Gastroesophageal sphincter (tissue), 4 donors: ENCODE data around the gene OR5AR1. TPM values are rescaled to one million over a fixed set of nuclear protein-coding genes. Genes with fewer than 3 reads are reported as not detected.
"Not testable (repeated sequence)": the region's sequence is repeated elsewhere in the genome, so short reads cannot be mapped to it uniquely, and the experiment has no call there.

Source experiments
- ATAC-seq: fragments of 150-250 bp; one replicate; pipeline ENCODE4 v1.9.1; 2016; ENCODE audit warnings: mild to moderate bottlenecking, moderate library complexity
- H3K27ac ChIP-seq, 4 donors: fragments of 200-600 bp; sonication (generic) in 3 of 4; 1 replicate in 3 of 4; 2 replicates in 1 of 4; pipeline ENCODE4 v1.5.1; 2016 to 2019
- H3K27me3 ChIP-seq: fragments of 200-600 bp; sonication (generic); one replicate; pipeline ENCODE4 v1.5.1; 2019
- H3K36me3 ChIP-seq, 2 donors: fragments of 200-600 bp; sonication (generic); one replicate each; pipeline ENCODE4 v1.5.1; 2019; ENCODE audit warnings: control low read depth in 1 of 2
- H3K4me1 ChIP-seq, 3 donors: fragments of 200-600 bp; sonication (generic); 1 replicate in 2 of 3; 2 replicates in 1 of 3; pipeline ENCODE4 v1.5.1; 2016 to 2019; ENCODE audit warnings: control low read depth in 2 of 3
- H3K4me3 ChIP-seq, 2 donors: fragments of 200-600 bp; sonication (generic); one replicate each; pipeline ENCODE4 v1.5.1; 2019; ENCODE audit warnings: mild to moderate bottlenecking in 1 of 2, moderate library complexity in 1 of 2
- H3K9me3 ChIP-seq, 3 donors: fragments of 200-600 bp; sonication (generic); one replicate each; pipeline ENCODE4 v1.5.1; 2017 to 2019; ENCODE audit warnings: control low read depth in 2 of 3
- CTCF ChIP-seq, 4 experiments: fragments of 200-600 bp in 2 of 4; fragments of 450-650 bp in 2 of 4; sonication (generic) in 1 of 4; IDR thresholded peaks; one replicate each; pipeline ENCODE4 v1.5.1; 2017 to 2019; ENCODE audit warnings: antibody characterized with exemption in 4 of 4, mild to moderate bottlenecking in 2 of 4, moderate library complexity in 2 of 4
- EP300 ChIP-seq: sonication (generic); formaldehyde crosslinking; IDR thresholded peaks from one replicate; pipeline ENCODE4 v1.6.1; 2017; ENCODE audit warnings: antibody characterized with exemption, mild to moderate bottlenecking
- POLR2A ChIP-seq, 2 donors: fragments of 450-650 bp; IDR thresholded peaks; one replicate each; pipeline ENCODE4 v1.6.1; 2017; ENCODE audit warnings: antibody characterized with exemption in 2 of 2, mild to moderate bottlenecking in 2 of 2, moderate library complexity in 1 of 2
- POLR2AphosphoS5 ChIP-seq: sonication (generic); formaldehyde crosslinking; IDR thresholded peaks from one replicate; pipeline ENCODE4 v1.6.1; 2017; ENCODE audit warnings: antibody characterized with exemption
- WGBS, 2 donors: methylation state at CpG; one replicate each; pipeline ENCODE4 v1.1.5; 2018; ENCODE audit warnings: low coverage in 1 of 2; 5-methylcytosine and 5-hydroxymethylcytosine counted together
- total RNA-seq, 4 donors: library from RNA; depleted of rRNA; stranded (reverse); fragments of >200 nt; gene quantifications; one replicate each; pipeline ENCODE4 v1.1.0, GENCODE V29; 2016

OR5AR1 gene
- total RNA-seq, 4 donors from 2014 or later, result not detected

GRCh38 chr11:56637500-56637899, 26.0 kb upstream of the OR5AR1 start:
- H3K9me3 ChIP-seq, result peaks cover 0 to 7% (median 0%) of the 10 kb centered on the region in 3 donors
- ATAC-seq, result no peak
- no peaks in the 10 kb centered on the region for H3K4me1 ChIP-seq
- 65 to 78% methylated on average over 3 of the region's 3 CpGs for WGBS, 2 donors
- no peaks in the 10 kb centered on the region for H3K36me3 ChIP-seq
- no peak overlapping the region for H3K4me3 ChIP-seq
- no peaks in the 10 kb centered on the region for H3K27me3 ChIP-seq
- H3K27ac ChIP-seq, result no peak overlapping the region
- TF ChIP-seq POLR2AphosphoS5, result no peak
- no peak for TF ChIP-seq CTCF (IDR thresholded peaks at IDR 0.05)
- TF ChIP-seq EP300, result no peak
- no peak for TF ChIP-seq POLR2A (IDR thresholded peaks at IDR 0.05)

GRCh38 chr11:56642339-56642738, 21.1 kb upstream of the OR5AR1 start, which contains the start of gene OR5AP2:
Gene OR5AP2 (minus strand): TSS chr11:56642439. CDS start chr11:56642439, 0 bp downstream.
- H3K9me3 ChIP-seq, result peaks cover 0 to 7% (median 0%) of the 10 kb centered on the region in 3 donors
- no peak within 1 kb of the TSS for H3K27ac ChIP-seq
- no peak within 1 kb of the TSS for H3K4me3 ChIP-seq
- WGBS, 2 donors, result 83 to 86% methylated on average over 2 of the region's 2 CpGs
- no peaks in the 10 kb centered on the region for H3K27me3 ChIP-seq
- no peaks in the 10 kb centered on the region for H3K36me3 ChIP-seq
- H3K4me1 ChIP-seq, result no peaks in the 10 kb centered on the region
- ATAC-seq, result no peak
- no peak for TF ChIP-seq POLR2A (IDR thresholded peaks at IDR 0.05)
- TF ChIP-seq CTCF (IDR thresholded peaks at IDR 0.05), result no peak
- TF ChIP-seq EP300, result no peak
- TF ChIP-seq POLR2AphosphoS5, result no peak

GRCh38 chr11:56659755-56660154, 3.7 kb upstream of the OR5AR1 start:
- no peak overlapping the region for H3K27ac ChIP-seq
- H3K27me3 ChIP-seq, result no peaks in the 10 kb centered on the region
- H3K4me3 ChIP-seq, result no peak overlapping the region
- no peaks in the 10 kb centered on the region for H3K9me3 ChIP-seq
- no peak for ATAC-seq
- H3K36me3 ChIP-seq, result no peaks in the 10 kb centered on the region
- TF ChIP-seq CTCF (IDR thresholded peaks at IDR 0.05) (no peak), POLR2A (IDR thresholded peaks at IDR 0.05) (no peak), EP300 (no peak), POLR2AphosphoS5 (no peak)
- no peaks in the 10 kb centered on the region for H3K4me1 ChIP-seq
- 10 to 12% methylated on average over 3 of the region's 3 CpGs for whole genome bisulfite sequencing, 2 donors

GRCh38 chr11:56670984-56671383, 7.5 kb downstream of the OR5AR1 start:
- no peaks in the 10 kb centered on the region for H3K9me3 ChIP-seq
- no peaks in the 10 kb centered on the region for H3K27me3 ChIP-seq
- WGBS, 2 donors, result 53 to 65% methylated on average over 2 of the region's 2 CpGs
- no peak overlapping the region for H3K27ac ChIP-seq
- no peak overlapping the region for H3K4me3 ChIP-seq
- H3K4me1 ChIP-seq, result no peaks in the 10 kb centered on the region
- no peaks in the 10 kb centered on the region for H3K36me3 ChIP-seq
- no peak for TF ChIP-seq POLR2AphosphoS5
- TF ChIP-seq CTCF (IDR thresholded peaks at IDR 0.05), result no peak
- no peak for TF ChIP-seq POLR2A (IDR thresholded peaks at IDR 0.05)
- TF ChIP-seq EP300, result no peak
- no peak for ATAC-seq

GRCh38 chr11:56688554-56689100, 25.1 kb downstream of the OR5AR1 start:
- no peak overlapping the region for H3K4me3 ChIP-seq
- H3K9me3 ChIP-seq, result no peaks in the 10 kb centered on the region
- H3K27ac ChIP-seq, result no peak overlapping the region
- H3K36me3 ChIP-seq, result no peaks in the 10 kb centered on the region
- no peak for TF ChIP-seq POLR2A (IDR thresholded peaks at IDR 0.05)
- no peak for TF ChIP-seq EP300
- TF ChIP-seq CTCF (IDR thresholded peaks at IDR 0.05), result no peak
- TF ChIP-seq POLR2AphosphoS5, result no peak
- H3K27me3 ChIP-seq, result no peaks in the 10 kb centered on the region
- ATAC-seq, result no peak
- H3K4me1 ChIP-seq, result no peaks in the 10 kb centered on the region
- 43 to 50% methylated on average over 1 of the region's 1 CpG for WGBS, 2 donors

GRCh38 chr11:56691179-56691578, 27.7 kb downstream of the OR5AR1 start:
- not testable (repeated sequence) for H3K36me3 ChIP-seq, ATAC-seq, H3K27ac ChIP-seq, H3K9me3 ChIP-seq, H3K27me3 ChIP-seq, H3K4me3 ChIP-seq, H3K4me1 ChIP-seq
- 80 to 84% methylated on average over 1 to 3 of the region's 3 CpGs for WGBS, 2 donors
